Ammon's horn (tissue), 1 donor: ENCODE measurements around the gene ETFRF1.
A peak's percentile ranks its signal among the peaks of the same experiment; 100 is the strongest.

Experiments
- DNase-seq: peaks from one replicate; pipeline ENCODE4 v3.0.0-alpha.2; 2016; ENCODE audit warnings: low spot score

The ETFRF1 gene

GRCh38 chr12:25195056-25195971 lies at the start of gene ETFRF1, which contains the start of gene DNAI7:
TSS of gene ETFRF1 (plus strand) at chr12:25195237. CDS start at chr12:25203957, 8,720 bp downstream.
TSS of gene DNAI7 (minus strand) at chr12:25195160. CDS start at chr12:25195078, 82 bp downstream.
- DNase-seq, result peak; percentile 94

GRCh38 chr12:25146686-25147085 lies 48.4 kb upstream of the ETFRF1 start:
- no peak for DNase-seq

GRCh38 chr12:25151476-25151875 lies 43.6 kb upstream of the ETFRF1 start:
- DNase-seq, result peak; percentile 62

- no peak for DNase-seq
Observed at GRCh38 chr12:25152055-25152454, 43.0 kb upstream of the ETFRF1 start.

- DNase-seq, result no peak
Observed at GRCh38 chr12:25155022-25155576, 39.9 kb upstream of the ETFRF1 start.

- DNase-seq, result no peak
Observed at GRCh38 chr12:25156061-25156460, 39.0 kb upstream of the ETFRF1 start.

GRCh38 chr12:25162866-25163265 lies 32.2 kb upstream of the ETFRF1 start:
- DNase-seq, result no peak

GRCh38 chr12:25182765-25183164 lies 12.3 kb upstream of the ETFRF1 start:
- no peak for DNase-seq

- no peak for DNase-seq
Observed at GRCh38 chr12:25184132-25184531, 10.9 kb upstream of the ETFRF1 start.

GRCh38 chr12:25186038-25186787 lies 8.8 kb upstream of the ETFRF1 start:
- no peak for DNase-seq

GRCh38 chr12:25186788-25187402 lies 8.1 kb upstream of the ETFRF1 start:
- DNase-seq, result no peak

- DNase-seq, result no peak
Observed at GRCh38 chr12:25187781-25188180, 7.3 kb upstream of the ETFRF1 start.

- DNase-seq, result no peak
Observed at GRCh38 chr12:25189656-25190055, 5.4 kb upstream of the ETFRF1 start.

- DNase-seq, result no peak
Observed at GRCh38 chr12:25190793-25191192, 4.2 kb upstream of the ETFRF1 start.

- DNase-seq, result no peak
Observed at GRCh38 chr12:25194214-25194613, 823 bp upstream of the ETFRF1 start.

- no peak for DNase-seq
Observed at GRCh38 chr12:25194722-25195055, 348 bp upstream of the ETFRF1 start.

GRCh38 chr12:25197608-25198007 lies 2.6 kb downstream of the ETFRF1 start:
- no peak for DNase-seq

- DNase-seq, result no peak
Observed at GRCh38 chr12:25200703-25201102, 5.7 kb downstream of the ETFRF1 start.

- DNase-seq, result no peak
Observed at GRCh38 chr12:25202137-25202536, 7.1 kb downstream of the ETFRF1 start.

GRCh38 chr12:25207411-25207810 lies 12.4 kb downstream of the ETFRF1 start:
- no peak for DNase-seq

GRCh38 chr12:25207846-25208245 lies 12.8 kb downstream of the ETFRF1 start:
- DNase-seq, result no peak

GRCh38 chr12:25208554-25208953 lies 13.5 kb downstream of the ETFRF1 start:
- DNase-seq, result no peak
